ENCODE results near the gene TRAPPC10. TPM values are rescaled to one million over a fixed set of nuclear protein-coding genes. Genes with fewer than 3 reads are reported as not detected.
A peak's percentile ranks its signal among the peaks of the same experiment; 100 is the strongest.

Gene TRAPPC10
- total RNA-seq, 4 donors from 2014 or later = 27.7 to 53.8 (median 38.4) TPM

GRCh38 chr21:43992121-43992520 is 20.0 kb upstream of the TRAPPC10 start:
- no peaks in the 10 kb centered on the region for H3K9me3 ChIP-seq
- 86 to 88% methylated on average over 11 of the region's 11 CpGs for WGBS, 2 donors
- no peaks in the 10 kb centered on the region for H3K27me3 ChIP-seq
- H3K4me1 ChIP-seq = peaks cover 0 to 6% (median 0%) of the 10 kb centered on the region in 4 donors
- H3K4me3 ChIP-seq = no peak overlapping the region
- H3K36me3 ChIP-seq = no peaks in the 10 kb centered on the region
- DNase-seq (ENCODE audit: low spot score in 2 of 2) = no peak
- H3K27ac ChIP-seq = peak overlapping the region in 2 of 4 donors; percentile 69 to 81
- no peak for TF ChIP-seq POLR2A (IDR thresholded peaks at IDR 0.05)
- no peak for TF ChIP-seq CTCF (IDR thresholded peaks at IDR 0.05)
- no peak for TF ChIP-seq EP300 (IDR thresholded peaks at IDR 0.05)

GRCh38 chr21:43993420-43993934 is 18.6 kb upstream of the TRAPPC10 start:
- Histone ChIP-seq H3K4me3 (no peak overlapping the region), H3K36me3 (no peaks in the 10 kb centered on the region), H3K27ac (peak overlapping the region in 3 of 4 donors; percentile 15 to 81 (median 56)), H3K27me3 (no peaks in the 10 kb centered on the region), H3K4me1 (no peaks in the 10 kb centered on the region), H3K9me3 (no peaks in the 10 kb centered on the region)
- DNase-seq (ENCODE audit: low spot score in 2 of 2) = no peak
- TF ChIP-seq POLR2A (IDR thresholded peaks at IDR 0.05) (no peak), EP300 (IDR thresholded peaks at IDR 0.05) (no peak), CTCF (IDR thresholded peaks at IDR 0.05) (no peak)
- WGBS, 2 donors = 51 to 63% methylated on average over 12 to 16 of the region's 18 CpGs

- Histone ChIP-seq H3K36me3 (no peaks in the 10 kb centered on the region), H3K27ac (peak overlapping the region in 3 of 4 donors; percentile 15 to 81 (median 56)), H3K4me3 (no peak overlapping the region), H3K4me1 (no peaks in the 10 kb centered on the region), H3K27me3 (no peaks in the 10 kb centered on the region), H3K9me3 (no peaks in the 10 kb centered on the region)
- DNase-seq (ENCODE audit: low spot score in 2 of 2) = no peak
- WGBS, 2 donors = 41 to 52% methylated on average over 9 to 11 of the region's 11 CpGs
- no peak for TF ChIP-seq CTCF (IDR thresholded peaks at IDR 0.05)
- TF ChIP-seq EP300 (IDR thresholded peaks at IDR 0.05) = no peak
- no peak for TF ChIP-seq POLR2A (IDR thresholded peaks at IDR 0.05)
These were observed 18.0 kb upstream of the TRAPPC10 start for GRCh38 chr21:43994085-43994484.

GRCh38 chr21:43994646-43995045 is 17.5 kb upstream of the TRAPPC10 start:
- H3K4me1 ChIP-seq = no peaks in the 10 kb centered on the region
- no peaks in the 10 kb centered on the region for H3K36me3 ChIP-seq
- TF ChIP-seq EP300 (IDR thresholded peaks at IDR 0.05) (no peak), POLR2A (IDR thresholded peaks at IDR 0.05) (no peak), CTCF (IDR thresholded peaks at IDR 0.05) (no peak)
- no peak overlapping the region for H3K4me3 ChIP-seq
- H3K27me3 ChIP-seq = no peaks in the 10 kb centered on the region
- no peak for DNase-seq (ENCODE audit: low spot score in 2 of 2)
- WGBS, 2 donors = 93 to 94% methylated on average over 9 of the region's 9 CpGs
- peak overlapping the region in 2 of 4 donors; percentile 56 to 81 for H3K27ac ChIP-seq
- H3K9me3 ChIP-seq = no peaks in the 10 kb centered on the region

GRCh38 chr21:43995521-43996105 is 16.5 kb upstream of the TRAPPC10 start:
- no peak for DNase-seq (ENCODE audit: low spot score in 2 of 2)
- no peak for TF ChIP-seq CTCF (IDR thresholded peaks at IDR 0.05)
- no peak for TF ChIP-seq POLR2A (IDR thresholded peaks at IDR 0.05)
- TF ChIP-seq EP300 (IDR thresholded peaks at IDR 0.05) = no peak
- H3K4me1 ChIP-seq = no peaks in the 10 kb centered on the region
- 90 to 91% methylated on average over 18 of the region's 18 CpGs for WGBS, 2 donors
- H3K4me3 ChIP-seq = no peak overlapping the region
- H3K36me3 ChIP-seq = no peaks in the 10 kb centered on the region
- no peak overlapping the region for H3K27ac ChIP-seq
- no peaks in the 10 kb centered on the region for H3K9me3 ChIP-seq
- H3K27me3 ChIP-seq = no peaks in the 10 kb centered on the region
